GM06990 (cell line): ENCODE results near the gene DDB1.

Experiments
- DNase-seq: peaks from one replicate; pipeline ENCODE4 v3.0.0-alpha.2; 2011; ENCODE audit not compliant: insufficient read length; ENCODE audit errors: extremely low read depth
- H3K27me3 ChIP-seq: replicated peaks from 2 replicates; pipeline ENCODE4 v1.6.0; 2011; ENCODE audit warnings: low read length; ENCODE audit not compliant: control insufficient read depth, insufficient read depth
- H3K36me3 ChIP-seq: 2 replicates; pipeline ENCODE4 v1.5.1; 2011; ENCODE audit warnings: low read length; ENCODE audit not compliant: control insufficient read depth, insufficient read depth
- H3K4me3 ChIP-seq: replicated peaks from 2 replicates; pipeline ENCODE4 v1.5.1; 2011; ENCODE audit warnings: low read depth, mild to moderate bottlenecking, control low read depth, low read length
- CTCF ChIP-seq: IDR thresholded peaks from 2 replicates; pipeline ENCODE4 v1.5.1; 2011; ENCODE audit warnings: low read length, control low read depth, mild to moderate bottlenecking, inconsistent platforms; ENCODE audit not compliant: insufficient read depth, poor library complexity, severe bottlenecking

The DDB1 gene

GRCh38 chr11:61337706-61338470 lies 5.0 kb upstream of the DDB1 start:
- H3K4me3 ChIP-seq = no peak overlapping the region
- TF ChIP-seq CTCF = no peak
- no peak for DNase-seq
- H3K36me3 ChIP-seq = peaks cover 18% of the 10 kb centered on the region
- no peaks in the 10 kb centered on the region for H3K27me3 ChIP-seq

- H3K27me3 ChIP-seq = no peaks in the 10 kb centered on the region
- TF ChIP-seq CTCF = peak; percentile 99
- H3K36me3 ChIP-seq = peaks cover 14% of the 10 kb centered on the region
- DNase-seq = peak; percentile 89
- no peak overlapping the region for H3K4me3 ChIP-seq
These were observed 3.4 kb upstream of the DDB1 start for GRCh38 chr11:61336171-61336935.

- Histone ChIP-seq H3K36me3 (peaks cover 14% of the 10 kb centered on the region), H3K4me3 (no peak overlapping the region)
These were observed 2.4 kb upstream of the DDB1 start for GRCh38 chr11:61335355-61335710.

GRCh38 chr11:61334434-61335354 lies 1.8 kb upstream of the DDB1 start:
- Histone ChIP-seq H3K4me3 (no peak overlapping the region), H3K36me3 (peaks cover 14% of the 10 kb centered on the region), H3K27me3 (no peaks in the 10 kb centered on the region)
- no peak for DNase-seq
- no peak for TF ChIP-seq CTCF

More at GRCh38 chr11:61335355-61335710, 2.4 kb upstream of the DDB1 start:
- no peak for TF ChIP-seq CTCF
- no peak for DNase-seq
- H3K27me3 ChIP-seq = no peaks in the 10 kb centered on the region

GRCh38 chr11:61333550-61334433 lies 887 bp upstream of the DDB1 start:
- Histone ChIP-seq H3K4me3 (peak overlapping the region; percentile 99), H3K27me3 (no peaks in the 10 kb centered on the region), H3K36me3 (peaks cover 17% of the 10 kb centered on the region)
- no peak for DNase-seq
- TF ChIP-seq CTCF = no peak
